Measurements from ENCODE around the gene ARVCF. TPM values are rescaled to one million over a fixed set of nuclear protein-coding genes. Genes with fewer than 3 reads are reported as not detected.

Gene ARVCF
- total and polyA plus RNA-seq, 9 of the 15 experiments (the other 6 are each of a cell fraction or from before 2014, with no cell fraction given): 0.03 to 97.4 (median 15.6) TPM

DNA sequence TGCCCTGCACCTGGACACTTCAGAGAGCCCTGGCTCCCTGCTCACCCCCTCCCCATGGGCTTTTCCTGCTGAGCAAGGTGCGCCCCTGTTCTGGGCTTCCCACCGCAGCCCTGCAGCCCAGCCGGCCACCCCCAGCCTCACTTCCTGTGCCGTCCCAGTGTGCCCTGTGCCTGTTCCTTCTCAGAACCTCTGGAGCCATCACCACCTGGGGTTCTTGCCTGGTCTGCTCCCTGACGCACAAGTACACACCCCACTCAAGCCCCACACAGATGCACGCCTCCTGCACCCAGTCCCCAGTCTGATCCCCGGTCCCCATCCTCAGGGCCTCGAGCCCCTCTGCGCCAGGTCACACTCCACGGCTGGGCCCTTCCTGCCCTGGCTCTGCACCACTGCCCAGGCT is 39.5 kb upstream of the ARVCF start:
- H2AFZ ChIP-seq (ENCODE audit: low read depth, low read length): no peak overlapping the region
- ATAC-seq: no peak
- peaks cover 11% of the 10 kb centered on the region; the same call in 1 of the 2 replicates for H4K20me1 ChIP-seq (replicated peaks; ENCODE audit: control insufficient read depth, insufficient read depth, low read length)
- H3K9me1 ChIP-seq (ENCODE audit: control insufficient read depth, insufficient read depth, low read length): peaks cover 27% of the 10 kb centered on the region
- peak overlapping the region in 1 of 2 experiments; percentile 46; a peak in 2 of 4 replicates for H3K9ac ChIP-seq (ENCODE audit: insufficient read depth in 1 of 2, low read depth in 2 of 2, low read length in 2 of 2)
- no peaks in the 10 kb centered on the region for H3K27me3 ChIP-seq (ENCODE audit: control insufficient read depth in 2 of 2, insufficient read depth in 2 of 2, low read length in 2 of 2)
- no peaks in the 10 kb centered on the region for H3K9me3 ChIP-seq (replicated peaks; ENCODE audit: control insufficient read depth, insufficient read depth, low read depth, low read length)
- H3K4me1 ChIP-seq (replicated peaks in 1 of 2; ENCODE audit: control insufficient read depth in 2 of 2, insufficient read depth in 2 of 2, low read length in 2 of 2): peaks cover 28 to 83% of the 10 kb centered on the region in 2 experiments
- in situ Hi-C loops (cut with MboI) (no loop called here), intact Hi-C loops (cut with micrococcal nuclease) (no loop called here)
- FAIRE-seq: no peak
- no TSS peak for BruUV-seq (replicated peaks)
- no peak for DNase-seq (ENCODE audit: extremely low read depth in 1 of 4, low spot score in 3 of 4)
- ChIA-PET POLR2A (interaction anchor here (0.6 to 3.3 kb wide), 7 partner anchors 10 to 60 kb away, joined by 3 to 10 read pairs (median 3); no protein-coding TSS in a partner anchor), CTCF (ENCODE audit: low intra/inter-chr PET ratio) (no interaction called here)
- no peak overlapping the region for H3K4me3 ChIP-seq
- no peak overlapping the region for H3K27ac ChIP-seq (ENCODE audit: extremely low read depth, low read depth, low read length)
- H3K36me3 ChIP-seq (ENCODE audit: control insufficient read depth, insufficient read depth, low read length): peaks cover 77% of the 10 kb centered on the region
- H3K4me2 ChIP-seq (ENCODE audit: insufficient read depth, low read length): no peak overlapping the region
- peaks cover 13% of the 10 kb centered on the region; the same call in 2 of the 3 replicates for H3K79me2 ChIP-seq (ENCODE audit: control insufficient read depth, insufficient read depth, low read length)
- 88% methylated on average over 10 of the region's 10 CpGs for WGBS (ENCODE audit: insufficient coverage, low coverage, missing lambda C conversion rate)
- peak; percentile 31 for TF ChIP-seq WHSC1 (IDR thresholded peaks at IDR 0.05; ENCODE audit: low read length)
- no peak for TF ChIP-seq ZNF282 (CRISPR knock-in tag; IDR thresholded peaks at IDR 0.05)
- peak; percentile 19; the same call in 1 of the 2 replicates for TF ChIP-seq POLR2G (IDR thresholded peaks at IDR 0.05; ENCODE audit: low read depth, low read length)
- no peak for TF ChIP-seq FOXJ2 (tag; IDR thresholded peaks at IDR 0.05)
- TF ChIP-seq CBX3 (IDR thresholded peaks at IDR 0.05; ENCODE audit: borderline replicate concordance in 1 of 2, low read length in 2 of 2): peak in 1 of 2 experiments; percentile 19; a peak in 1 of 3 replicates
- no peak for TF ChIP-seq ZKSCAN3 (CRISPR knock-in tag; IDR thresholded peaks at IDR 0.05)
- no peak for TF ChIP-seq KAT7 (CRISPR knock-in tag; IDR thresholded peaks at IDR 0.05; ENCODE audit: borderline replicate concordance)
- TF ChIP-seq, protein P1, sequence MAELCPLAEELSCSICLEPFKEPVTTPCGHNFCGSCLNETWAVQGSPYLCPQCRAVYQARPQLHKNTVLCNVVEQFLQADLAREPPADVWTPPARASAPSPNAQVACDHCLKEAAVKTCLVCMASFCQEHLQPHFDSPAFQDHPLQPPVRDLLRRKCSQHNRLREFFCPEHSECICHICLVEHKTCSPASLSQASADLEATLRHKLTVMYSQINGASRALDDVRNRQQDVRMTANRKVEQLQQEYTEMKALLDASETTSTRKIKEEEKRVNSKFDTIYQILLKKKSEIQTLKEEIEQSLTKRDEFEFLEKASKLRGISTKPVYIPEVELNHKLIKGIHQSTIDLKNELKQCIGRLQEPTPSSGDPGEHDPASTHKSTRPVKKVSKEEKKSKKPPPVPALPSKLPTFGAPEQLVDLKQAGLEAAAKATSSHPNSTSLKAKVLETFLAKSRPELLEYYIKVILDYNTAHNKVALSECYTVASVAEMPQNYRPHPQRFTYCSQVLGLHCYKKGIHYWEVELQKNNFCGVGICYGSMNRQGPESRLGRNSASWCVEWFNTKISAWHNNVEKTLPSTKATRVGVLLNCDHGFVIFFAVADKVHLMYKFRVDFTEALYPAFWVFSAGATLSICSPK (IDR thresholded peaks at IDR 0.05; ENCODE audit: borderline replicate concordance): no peak
- no peak for TF ChIP-seq SREBF1 (IDR thresholded peaks at IDR 0.05; ENCODE audit: borderline replicate concordance, low read depth, low read length)
- TF ChIP-seq MTA2 (IDR thresholded peaks at IDR 0.05; ENCODE audit: low read depth): no peak
- no peak for TF ChIP-seq ZNF830 (CRISPR knock-in tag; IDR thresholded peaks at IDR 0.05)
- TF ChIP-seq, protein P2, sequence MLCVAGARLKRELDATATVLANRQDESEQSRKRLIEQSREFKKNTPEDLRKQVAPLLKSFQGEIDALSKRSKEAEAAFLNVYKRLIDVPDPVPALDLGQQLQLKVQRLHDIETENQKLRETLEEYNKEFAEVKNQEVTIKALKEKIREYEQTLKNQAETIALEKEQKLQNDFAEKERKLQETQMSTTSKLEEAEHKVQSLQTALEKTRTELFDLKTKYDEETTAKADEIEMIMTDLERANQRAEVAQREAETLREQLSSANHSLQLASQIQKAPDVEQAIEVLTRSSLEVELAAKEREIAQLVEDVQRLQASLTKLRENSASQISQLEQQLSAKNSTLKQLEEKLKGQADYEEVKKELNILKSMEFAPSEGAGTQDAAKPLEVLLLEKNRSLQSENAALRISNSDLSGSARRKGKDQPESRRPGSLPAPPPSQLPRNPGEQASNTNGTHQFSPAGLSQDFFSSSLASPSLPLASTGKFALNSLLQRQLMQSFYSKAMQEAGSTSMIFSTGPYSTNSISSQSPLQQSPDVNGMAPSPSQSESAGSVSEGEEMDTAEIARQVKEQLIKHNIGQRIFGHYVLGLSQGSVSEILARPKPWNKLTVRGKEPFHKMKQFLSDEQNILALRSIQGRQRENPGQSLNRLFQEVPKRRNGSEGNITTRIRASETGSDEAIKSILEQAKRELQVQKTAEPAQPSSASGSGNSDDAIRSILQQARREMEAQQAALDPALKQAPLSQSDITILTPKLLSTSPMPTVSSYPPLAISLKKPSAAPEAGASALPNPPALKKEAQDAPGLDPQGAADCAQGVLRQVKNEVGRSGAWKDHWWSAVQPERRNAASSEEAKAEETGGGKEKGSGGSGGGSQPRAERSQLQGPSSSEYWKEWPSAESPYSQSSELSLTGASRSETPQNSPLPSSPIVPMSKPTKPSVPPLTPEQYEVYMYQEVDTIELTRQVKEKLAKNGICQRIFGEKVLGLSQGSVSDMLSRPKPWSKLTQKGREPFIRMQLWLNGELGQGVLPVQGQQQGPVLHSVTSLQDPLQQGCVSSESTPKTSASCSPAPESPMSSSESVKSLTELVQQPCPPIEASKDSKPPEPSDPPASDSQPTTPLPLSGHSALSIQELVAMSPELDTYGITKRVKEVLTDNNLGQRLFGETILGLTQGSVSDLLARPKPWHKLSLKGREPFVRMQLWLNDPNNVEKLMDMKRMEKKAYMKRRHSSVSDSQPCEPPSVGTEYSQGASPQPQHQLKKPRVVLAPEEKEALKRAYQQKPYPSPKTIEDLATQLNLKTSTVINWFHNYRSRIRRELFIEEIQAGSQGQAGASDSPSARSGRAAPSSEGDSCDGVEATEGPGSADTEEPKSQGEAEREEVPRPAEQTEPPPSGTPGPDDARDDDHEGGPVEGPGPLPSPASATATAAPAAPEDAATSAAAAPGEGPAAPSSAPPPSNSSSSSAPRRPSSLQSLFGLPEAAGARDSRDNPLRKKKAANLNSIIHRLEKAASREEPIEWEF (CRISPR knock-in tag; IDR thresholded peaks at IDR 0.05): no peak
- no peak for TF ChIP-seq ZNF586 (CRISPR knock-in tag; conservative IDR thresholded peaks at IDR 0.05)
- no peak for TF ChIP-seq ERF (CRISPR knock-in tag; IDR thresholded peaks at IDR 0.05)
- no peak for TF ChIP-seq ZC3H4 (CRISPR knock-in tag; IDR thresholded peaks at IDR 0.05; ENCODE audit: borderline replicate concordance)
- peak; percentile 50 for TF ChIP-seq RBBP5 (IDR thresholded peaks at IDR 0.05; ENCODE audit: borderline replicate concordance, insufficient read depth, low read length, poor library complexity, severe bottlenecking)
- TF ChIP-seq ZNF143 (CRISPR knock-in tag; IDR thresholded peaks at IDR 0.05): no peak

All from K562 (cell line).